ENCODE measurements around the gene RNF103. TPM values are rescaled to one million over a fixed set of nuclear protein-coding genes. Genes with fewer than 3 reads are reported as not detected.

The RNF103 gene
- total and polyA plus RNA-seq, 2 of the 13 experiments (the other 11 are each of a cell fraction or from before 2014, with no cell fraction given), result 19.8 to 21.1 TPM

GRCh38 chr2:86584151-86584913 lies 39.3 kb downstream of the RNF103 start:
- no TSS peak for BruUV-seq (replicated peaks)
- H3K27me3 ChIP-seq (ENCODE audit: control insufficient read depth in 1 of 2, insufficient read depth in 2 of 2, low read length in 2 of 2), result no peaks in the 10 kb centered on the region
- ATAC-seq (no peak), FAIRE-seq (no peak), DNase-seq (ENCODE audit: low spot score) (no peak)
- H4K20me1 ChIP-seq (ENCODE audit: insufficient read depth, low read length), result no peaks in the 10 kb centered on the region
- H2AFZ ChIP-seq (ENCODE audit: low read length), result peak overlapping the region; percentile 49
- in situ Hi-C loops (cut with HindIII; ENCODE audit: extremely low pct_ligation_motif_present, low pct_unique_long_range_greater_than_20kb) (no loop called here), intact Hi-C loops (cut with micrococcal nuclease; ENCODE audit: unreplicated experiment) (loop anchor here (5.0 kb wide), 1 partner anchor 33 kb away; no protein-coding TSS in a partner anchor)
- H3K36me3 ChIP-seq (replicated peaks in 1 of 2; ENCODE audit: control insufficient read depth in 1 of 2, insufficient read depth in 2 of 2, low read length in 2 of 2), result no peaks in the 10 kb centered on the region
- no peak for TF ChIP-seq MTA1 (CRISPR knock-in tag; IDR thresholded peaks at IDR 0.05; ENCODE audit: borderline replicate concordance)
- ChIA-PET CTCF (ENCODE audit: low intra/inter-chr PET ratio, low total read pairs) (no interaction called here), POLR2A (no interaction called here)
- WGBS (ENCODE audit: low lambda C conversion rate), result 24% methylated on average over 2 of the region's 2 CpGs
- no peak overlapping the region for H3K9ac ChIP-seq (ENCODE audit: insufficient read depth, low read depth, low read length)
- no peak overlapping the region for H3K27ac ChIP-seq (ENCODE audit: extremely low read length, insufficient read depth, low read length)
- H3K4me1 ChIP-seq (ENCODE audit: insufficient read depth, low read length), result no peaks in the 10 kb centered on the region
- H3K4me3 ChIP-seq (replicated peaks in 1 of 3; ENCODE audit: insufficient read depth in 1 of 3, low read depth in 2 of 3, low read length in 3 of 3), result no peak overlapping the region
- H3K4me2 ChIP-seq (ENCODE audit: low read depth, low read length), result no peak overlapping the region
- no peaks in the 10 kb centered on the region for H3K9me3 ChIP-seq (ENCODE audit: low read length)
- H3K79me2 ChIP-seq (ENCODE audit: insufficient read depth, low read length), result no peaks in the 10 kb centered on the region

- no TSS peak for BruUV-seq (replicated peaks)
- H2AFZ ChIP-seq (ENCODE audit: low read length), result no peak overlapping the region
- CTCF ChIA-PET (ENCODE audit: low intra/inter-chr PET ratio, low total read pairs), result no interaction called here
- H3K27ac ChIP-seq (ENCODE audit: extremely low read length, insufficient read depth, low read length), result no peak overlapping the region
- no peaks in the 10 kb centered on the region for H3K27me3 ChIP-seq (ENCODE audit: control insufficient read depth in 1 of 2, insufficient read depth in 2 of 2, low read length in 2 of 2)
- no peak overlapping the region for H3K4me3 ChIP-seq (replicated peaks in 1 of 3; ENCODE audit: insufficient read depth in 1 of 3, low read depth in 2 of 3, low read length in 3 of 3)
- no peaks in the 10 kb centered on the region for H4K20me1 ChIP-seq (ENCODE audit: insufficient read depth, low read length)
- DNase-seq (ENCODE audit: low spot score), result no peak
- no peaks in the 10 kb centered on the region for H3K4me1 ChIP-seq (ENCODE audit: insufficient read depth, low read length)
- FAIRE-seq, result no peak
- no peaks in the 10 kb centered on the region for H3K9me3 ChIP-seq (ENCODE audit: low read length)
- ATAC-seq, result no peak
- in situ Hi-C loops (cut with HindIII; ENCODE audit: extremely low pct_ligation_motif_present, low pct_unique_long_range_greater_than_20kb), result no loop called here
- intact Hi-C loops (cut with micrococcal nuclease; ENCODE audit: unreplicated experiment), result loop anchor here (5.0 kb wide), 1 partner anchor 37 kb away; no protein-coding TSS in a partner anchor
- POLR2A ChIA-PET, result no interaction called here
- no peak overlapping the region for H3K4me2 ChIP-seq (ENCODE audit: low read depth, low read length)
- no peak for TF ChIP-seq RARA (CRISPR knock-in tag; IDR thresholded peaks at IDR 0.05)
- no peak for TF ChIP-seq ZFP90 (CRISPR knock-in tag; IDR thresholded peaks at IDR 0.05; ENCODE audit: borderline replicate concordance)
- no peak for TF ChIP-seq CENPX (CRISPR knock-in tag; IDR thresholded peaks at IDR 0.05)
- TF ChIP-seq NFIC (IDR thresholded peaks at IDR 0.05; ENCODE audit: low read length), result no peak
- TF ChIP-seq ZNF460 (CRISPR knock-in tag; IDR thresholded peaks at IDR 0.05; ENCODE audit: borderline replicate concordance), result no peak
- no peak for TF ChIP-seq ZNF224 (CRISPR knock-in tag; IDR thresholded peaks at IDR 0.05)
- no peak for TF ChIP-seq SP5 (CRISPR knock-in tag; IDR thresholded peaks at IDR 0.05; ENCODE audit: borderline replicate concordance, low read depth)
- no peak for TF ChIP-seq FOXA3 (CRISPR knock-in tag; IDR thresholded peaks at IDR 0.05)
- no peak for TF ChIP-seq MEIS2 (CRISPR knock-in tag; IDR thresholded peaks at IDR 0.05)
- TF ChIP-seq ELK4 (CRISPR knock-in tag; IDR thresholded peaks at IDR 0.05; ENCODE audit: borderline replicate concordance), result no peak
- TF ChIP-seq ZNF619 (CRISPR knock-in tag; IDR thresholded peaks at IDR 0.05), result no peak
- H3K36me3 ChIP-seq (replicated peaks in 1 of 2; ENCODE audit: control insufficient read depth in 1 of 2, insufficient read depth in 2 of 2, low read length in 2 of 2), result no peaks in the 10 kb centered on the region
- no peak overlapping the region for H3K9ac ChIP-seq (ENCODE audit: insufficient read depth, low read depth, low read length)
- no peaks in the 10 kb centered on the region for H3K79me2 ChIP-seq (ENCODE audit: insufficient read depth, low read length)
Observed at GRCh38 chr2:86580560-86580959, 43.1 kb downstream of the RNF103 start.

Measured in HepG2 (cell line).